Gastroesophageal sphincter (tissue), 4 donors: ENCODE measurements around the gene MRFAP1L1. TPM values are rescaled to one million over a fixed set of nuclear protein-coding genes. Genes with fewer than 3 reads are reported as not detected.
"Not testable (repeated sequence)": the region's sequence is repeated elsewhere in the genome, so short reads cannot be mapped to it uniquely, and the experiment has no call there.

Experiments used
- ATAC-seq: fragments of 150-250 bp; one replicate; pipeline ENCODE4 v1.9.1; 2016; ENCODE audit warnings: mild to moderate bottlenecking, moderate library complexity
- H3K27ac ChIP-seq, 4 donors: fragments of 200-600 bp; sonication (generic) in 3 of 4; 1 replicate in 3 of 4; 2 replicates in 1 of 4; pipeline ENCODE4 v1.5.1; 2016 to 2019
- H3K27me3 ChIP-seq: fragments of 200-600 bp; sonication (generic); one replicate; pipeline ENCODE4 v1.5.1; 2019
- H3K36me3 ChIP-seq, 2 donors: fragments of 200-600 bp; sonication (generic); one replicate each; pipeline ENCODE4 v1.5.1; 2019; ENCODE audit warnings: control low read depth in 1 of 2
- H3K4me1 ChIP-seq, 3 donors: fragments of 200-600 bp; sonication (generic); 1 replicate in 2 of 3; 2 replicates in 1 of 3; pipeline ENCODE4 v1.5.1; 2016 to 2019; ENCODE audit warnings: control low read depth in 2 of 3
- H3K4me3 ChIP-seq, 2 donors: fragments of 200-600 bp; sonication (generic); one replicate each; pipeline ENCODE4 v1.5.1; 2019; ENCODE audit warnings: mild to moderate bottlenecking in 1 of 2, moderate library complexity in 1 of 2
- H3K9me3 ChIP-seq, 3 donors: fragments of 200-600 bp; sonication (generic); one replicate each; pipeline ENCODE4 v1.5.1; 2017 to 2019; ENCODE audit warnings: control low read depth in 2 of 3
- CTCF ChIP-seq, 4 experiments: fragments of 200-600 bp in 2 of 4; fragments of 450-650 bp in 2 of 4; sonication (generic) in 1 of 4; IDR thresholded peaks; one replicate each; pipeline ENCODE4 v1.5.1; 2017 to 2019; ENCODE audit warnings: antibody characterized with exemption in 4 of 4, mild to moderate bottlenecking in 2 of 4, moderate library complexity in 2 of 4
- EP300 ChIP-seq: sonication (generic); formaldehyde crosslinking; IDR thresholded peaks from one replicate; pipeline ENCODE4 v1.6.1; 2017; ENCODE audit warnings: antibody characterized with exemption, mild to moderate bottlenecking
- POLR2A ChIP-seq, 2 donors: fragments of 450-650 bp; IDR thresholded peaks; one replicate each; pipeline ENCODE4 v1.6.1; 2017; ENCODE audit warnings: antibody characterized with exemption in 2 of 2, mild to moderate bottlenecking in 2 of 2, moderate library complexity in 1 of 2
- POLR2AphosphoS5 ChIP-seq: sonication (generic); formaldehyde crosslinking; IDR thresholded peaks from one replicate; pipeline ENCODE4 v1.6.1; 2017; ENCODE audit warnings: antibody characterized with exemption
- WGBS, 2 donors: methylation state at CpG; one replicate each; pipeline ENCODE4 v1.1.5; 2018; ENCODE audit warnings: low coverage in 1 of 2; 5-methylcytosine and 5-hydroxymethylcytosine counted together
- total RNA-seq, 4 donors: library from RNA; depleted of rRNA; stranded (reverse); fragments of >200 nt; gene quantifications; one replicate each; pipeline ENCODE4 v1.1.0, GENCODE V29; 2016

Gene MRFAP1L1
- total RNA-seq, 4 donors from 2014 or later: 59.2 to 74.1 (median 66.8) TPM

- TF ChIP-seq CTCF (IDR thresholded peaks at IDR 0.05): no peak
- no peak for TF ChIP-seq POLR2A (IDR thresholded peaks at IDR 0.05)
- no peak for TF ChIP-seq EP300
- no peak for TF ChIP-seq POLR2AphosphoS5
- Histone ChIP-seq H3K4me3 (peak overlapping the region in 1 of 2 donors; percentile 28), H3K9me3 (no peaks in the 10 kb centered on the region), H3K4me1 (peaks cover 0 to 11% (median 0%) of the 10 kb centered on the region in 3 donors), H3K27ac (peak overlapping the region in 2 of 4 donors; percentile 48 to 57), H3K27me3 (no peaks in the 10 kb centered on the region), H3K36me3 (no peaks in the 10 kb centered on the region)
- WGBS, 2 donors: 60% methylated on average over 6 of the region's 31 CpGs; no CpG with 5 or more reads in 1 of the 2 donors
- no peak for ATAC-seq
Measured at GRCh38 chr4:6727081-6727942, 17.6 kb upstream of the MRFAP1L1 start.

- H3K36me3 ChIP-seq, ATAC-seq, H3K9me3 ChIP-seq, H3K27ac ChIP-seq, H3K27me3 ChIP-seq, H3K4me3 ChIP-seq: not testable (repeated sequence)
- peaks cover 0 to 13% (median 1%) of the 10 kb centered on the region in 3 donors for H3K4me1 ChIP-seq
- WGBS, 2 donors: 90 to 91% methylated on average over 11 to 14 of the region's 16 CpGs
Measured at GRCh38 chr4:6725427-6725961, 15.8 kb upstream of the MRFAP1L1 start.

- H3K36me3 ChIP-seq: no peaks in the 10 kb centered on the region
- ATAC-seq: no peak
- no peak overlapping the region for H3K27ac ChIP-seq
- TF ChIP-seq POLR2AphosphoS5 (no peak), EP300 (no peak)
- H3K4me1 ChIP-seq: peaks cover 0 to 23% (median 6%) of the 10 kb centered on the region in 3 donors
- WGBS, 2 donors: 100% methylated on average over 2 of the region's 21 CpGs; no CpG with 5 or more reads in 1 of the 2 donors
- no peaks in the 10 kb centered on the region for H3K9me3 ChIP-seq
- H3K4me3 ChIP-seq: no peak overlapping the region
- no peaks in the 10 kb centered on the region for H3K27me3 ChIP-seq
Measured at GRCh38 chr4:6724421-6725111, 14.9 kb upstream of the MRFAP1L1 start.

DNA sequence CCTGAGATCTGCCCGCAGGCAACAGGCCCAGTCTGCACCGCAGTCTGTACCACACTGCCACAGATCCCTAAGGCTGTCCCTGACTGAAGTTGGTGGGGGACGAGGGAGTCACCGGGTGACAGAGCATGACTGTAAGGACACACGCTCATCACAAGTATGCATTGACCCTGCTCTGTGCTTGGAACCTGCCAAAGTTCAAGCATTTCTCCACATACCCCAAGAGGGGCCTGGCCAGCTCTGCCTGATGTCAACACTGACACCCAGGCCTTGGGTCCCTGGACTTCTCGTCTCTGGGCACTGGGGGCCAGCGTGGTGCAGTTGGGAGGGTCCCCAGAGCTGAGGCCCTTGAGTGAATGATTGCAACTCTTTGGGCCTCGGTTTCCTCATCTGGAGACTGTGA is 14.2 kb upstream of the MRFAP1L1 start:
- WGBS, 2 donors: 100% methylated on average over 1 of the region's 8 CpGs; no CpG with 5 or more reads in 1 of the 2 donors
- Histone ChIP-seq H3K4me1 (peaks cover 0 to 24% (median 6%) of the 10 kb centered on the region in 3 donors), H3K27ac (no peak overlapping the region), H3K36me3 (no peaks in the 10 kb centered on the region), H3K4me3 (no peak overlapping the region), H3K9me3 (no peaks in the 10 kb centered on the region), H3K27me3 (no peaks in the 10 kb centered on the region)
- TF ChIP-seq POLR2A (IDR thresholded peaks at IDR 0.05): no peak
- no peak for TF ChIP-seq CTCF (IDR thresholded peaks at IDR 0.05)
- TF ChIP-seq EP300: no peak
- TF ChIP-seq POLR2AphosphoS5: no peak
- ATAC-seq: no peak

DNA sequence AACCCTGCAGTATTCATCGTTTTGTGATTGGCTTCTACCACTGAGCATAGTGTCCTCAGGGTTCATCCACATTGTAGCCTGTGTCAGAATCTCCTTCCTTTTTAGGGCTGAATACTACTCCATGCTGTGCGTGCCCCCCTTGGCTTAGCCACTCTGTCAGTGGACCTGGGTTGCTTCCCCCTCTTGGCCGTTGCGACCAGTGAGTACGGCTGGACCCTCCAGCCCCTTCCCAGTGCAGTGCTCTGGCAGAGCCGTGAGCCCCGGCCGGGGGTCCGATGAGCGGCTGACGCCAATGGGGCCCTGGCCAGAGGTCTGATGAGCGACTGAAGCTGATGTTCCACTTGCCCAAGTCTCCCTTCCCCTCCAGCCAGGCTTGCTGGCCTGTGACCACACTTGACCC is 13.2 kb upstream of the MRFAP1L1 start:
- Histone ChIP-seq H3K36me3 (no peaks in the 10 kb centered on the region), H3K4me3 (no peak overlapping the region), H3K4me1 (peaks cover 0 to 34% (median 10%) of the 10 kb centered on the region in 3 donors), H3K27ac (no peak overlapping the region), H3K9me3 (no peaks in the 10 kb centered on the region), H3K27me3 (no peaks in the 10 kb centered on the region)
- 75% methylated on average over 8 of the region's 12 CpGs; no CpG with 5 or more reads in 1 of the 2 donors for WGBS, 2 donors
- ATAC-seq: no peak
- TF ChIP-seq POLR2A (IDR thresholded peaks at IDR 0.05) (no peak), POLR2AphosphoS5 (no peak), EP300 (no peak), CTCF (IDR thresholded peaks at IDR 0.05) (no peak)
